Endometrium (tissue), 2 donors: Measurements from ENCODE around the gene SLITRK4.

Source experiments
- FAIRE-seq: peaks from 2 replicates; lab custom pipeline; 2012; peaks lifted over from hg19 to GRCh38; lab: Jason Lieb, UNC
- donor health status: control.
- donor health status: control.

Gene SLITRK4, protein sequence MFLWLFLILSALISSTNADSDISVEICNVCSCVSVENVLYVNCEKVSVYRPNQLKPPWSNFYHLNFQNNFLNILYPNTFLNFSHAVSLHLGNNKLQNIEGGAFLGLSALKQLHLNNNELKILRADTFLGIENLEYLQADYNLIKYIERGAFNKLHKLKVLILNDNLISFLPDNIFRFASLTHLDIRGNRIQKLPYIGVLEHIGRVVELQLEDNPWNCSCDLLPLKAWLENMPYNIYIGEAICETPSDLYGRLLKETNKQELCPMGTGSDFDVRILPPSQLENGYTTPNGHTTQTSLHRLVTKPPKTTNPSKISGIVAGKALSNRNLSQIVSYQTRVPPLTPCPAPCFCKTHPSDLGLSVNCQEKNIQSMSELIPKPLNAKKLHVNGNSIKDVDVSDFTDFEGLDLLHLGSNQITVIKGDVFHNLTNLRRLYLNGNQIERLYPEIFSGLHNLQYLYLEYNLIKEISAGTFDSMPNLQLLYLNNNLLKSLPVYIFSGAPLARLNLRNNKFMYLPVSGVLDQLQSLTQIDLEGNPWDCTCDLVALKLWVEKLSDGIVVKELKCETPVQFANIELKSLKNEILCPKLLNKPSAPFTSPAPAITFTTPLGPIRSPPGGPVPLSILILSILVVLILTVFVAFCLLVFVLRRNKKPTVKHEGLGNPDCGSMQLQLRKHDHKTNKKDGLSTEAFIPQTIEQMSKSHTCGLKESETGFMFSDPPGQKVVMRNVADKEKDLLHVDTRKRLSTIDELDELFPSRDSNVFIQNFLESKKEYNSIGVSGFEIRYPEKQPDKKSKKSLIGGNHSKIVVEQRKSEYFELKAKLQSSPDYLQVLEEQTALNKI

GRCh38 chrX:143635915-143636314, at the start of gene SLITRK4:
Gene SLITRK4, minus strand, starts transcription at chrX:143636101. Its CDS starts 4,993 bp downstream, at chrX:143631108.
- no peak for FAIRE-seq

- FAIRE-seq, result no peak
Measured at GRCh38 chrX:143683486-143683885, 47.6 kb upstream of the SLITRK4 start.

DNA sequence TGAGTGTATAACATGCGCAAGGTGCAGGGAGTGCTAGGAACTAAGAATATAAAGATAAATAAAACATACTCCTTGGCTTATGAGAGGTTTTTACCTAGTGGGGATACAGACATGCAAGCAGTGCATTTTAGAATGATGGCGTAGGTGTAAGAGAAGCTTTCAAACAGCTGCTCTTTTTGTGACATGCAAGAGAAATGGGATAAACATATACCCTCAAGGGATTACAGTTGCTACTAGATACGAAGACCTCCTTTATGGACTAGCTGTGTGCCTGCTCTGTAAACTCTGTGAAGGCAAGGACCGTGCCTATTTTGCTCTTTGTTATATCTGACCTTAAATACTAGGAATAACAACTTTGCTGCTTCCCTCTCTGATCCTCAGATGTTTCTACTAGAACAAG, 39.0 kb upstream of the SLITRK4 start:
- no peak for FAIRE-seq

DNA sequence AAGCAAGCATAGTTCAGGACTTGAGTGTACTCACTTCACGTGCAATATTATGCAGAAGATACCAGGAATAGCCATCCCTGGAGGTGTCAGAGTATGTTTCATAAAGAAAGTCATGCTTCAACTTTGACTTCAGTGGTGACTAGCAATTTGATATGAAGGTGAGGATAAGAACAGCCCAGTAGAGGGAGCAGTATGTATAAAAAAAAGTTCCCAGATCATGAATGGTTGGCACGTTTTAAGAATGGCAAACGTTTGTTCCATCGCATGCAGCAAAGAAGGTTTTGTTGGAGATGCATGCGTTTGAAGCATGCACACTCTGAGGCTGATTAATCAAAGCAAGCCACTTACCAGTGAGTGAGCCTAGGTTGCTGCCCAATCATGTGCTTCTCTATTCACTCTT, 33.5 kb upstream of the SLITRK4 start:
- FAIRE-seq, result no peak

GRCh38 chrX:143664302-143664701, 28.4 kb upstream of the SLITRK4 start:
- FAIRE-seq, result peak; percentile 80

DNA sequence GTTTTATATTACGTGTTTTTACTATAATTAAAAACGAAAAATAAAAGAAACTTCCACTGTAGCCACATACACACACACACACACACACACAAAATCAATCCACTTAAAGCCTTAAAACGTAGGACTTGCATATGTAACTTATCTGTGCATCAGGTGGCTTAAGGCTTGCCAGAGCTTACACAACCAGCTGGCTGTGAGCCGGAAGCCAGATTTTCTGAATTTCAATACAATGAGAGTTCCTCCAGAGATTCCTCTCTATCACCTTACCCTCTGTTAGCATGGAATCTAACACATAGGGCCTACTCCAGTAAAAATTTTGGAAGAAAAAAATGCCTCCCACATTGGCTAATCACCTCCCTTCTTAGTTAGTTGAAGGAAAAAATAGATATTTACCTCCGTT, 27.9 kb upstream of the SLITRK4 start:
- no peak for FAIRE-seq

DNA sequence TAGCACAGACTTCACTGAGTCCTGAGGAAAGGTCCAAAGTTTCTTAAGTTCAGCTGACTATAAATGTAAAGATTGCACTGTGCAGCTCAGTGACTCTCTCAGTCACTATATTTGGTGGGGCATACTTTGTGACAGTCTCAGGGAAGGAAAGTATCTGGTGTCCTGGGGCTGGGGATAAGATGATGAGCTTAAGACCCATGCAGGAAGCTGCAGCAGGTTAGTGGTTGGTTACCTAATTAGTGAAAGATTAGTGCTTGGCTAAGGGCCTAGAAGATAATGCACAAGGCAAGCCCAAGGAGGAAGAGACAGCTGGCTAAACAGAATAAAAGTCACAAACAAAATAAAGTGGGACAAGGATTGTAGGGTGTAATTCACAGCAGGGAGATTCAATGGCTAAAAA, 25.4 kb upstream of the SLITRK4 start:
- FAIRE-seq, result no peak

- no peak for FAIRE-seq
Measured at GRCh38 chrX:143648705-143649104, 12.8 kb upstream of the SLITRK4 start.

DNA sequence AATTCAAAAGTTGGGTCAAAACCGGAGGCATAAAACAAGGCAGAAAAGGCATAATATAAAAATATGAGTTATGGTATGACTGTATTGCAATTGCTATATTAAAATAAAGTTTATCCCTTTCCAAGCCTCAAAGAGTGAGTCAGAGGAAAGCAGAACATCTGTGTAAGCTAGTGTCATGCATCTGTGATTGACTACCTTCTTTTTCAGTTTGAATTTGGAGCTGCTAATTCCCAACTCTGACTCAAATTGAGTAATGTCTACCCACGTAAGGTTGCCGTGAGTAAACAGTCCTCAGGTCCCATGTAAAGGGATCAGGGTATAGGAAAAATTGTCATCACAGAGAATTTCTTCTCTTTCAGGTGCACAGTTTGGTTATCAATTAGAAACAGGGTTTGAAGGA, 6.5 kb upstream of the SLITRK4 start:
- no peak for FAIRE-seq

DNA sequence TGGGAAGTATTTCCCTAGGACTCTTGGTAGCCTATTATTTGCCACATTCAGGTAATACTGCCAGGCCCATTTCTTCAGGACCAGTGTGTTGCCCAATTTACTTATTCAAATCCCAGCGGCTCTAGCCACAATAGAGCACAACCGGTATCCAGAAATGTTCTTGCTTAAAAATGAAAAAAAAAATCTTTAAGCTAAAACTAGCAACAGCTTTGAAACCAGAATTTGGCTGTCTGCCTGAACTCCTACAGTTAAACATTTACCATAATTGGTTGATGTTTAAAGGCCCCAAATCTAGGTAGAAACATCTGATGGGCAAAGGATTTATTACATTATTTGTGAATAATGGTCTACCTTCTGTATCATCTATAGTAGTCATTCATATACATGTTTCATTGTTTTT, 930 bp upstream of the SLITRK4 start:
- FAIRE-seq, result no peak

- FAIRE-seq, result no peak
Measured at GRCh38 chrX:143634663-143635455, 1.0 kb downstream of the SLITRK4 start.

GRCh38 chrX:143634309-143634662, 1.6 kb downstream of the SLITRK4 start:
- FAIRE-seq, result no peak

DNA sequence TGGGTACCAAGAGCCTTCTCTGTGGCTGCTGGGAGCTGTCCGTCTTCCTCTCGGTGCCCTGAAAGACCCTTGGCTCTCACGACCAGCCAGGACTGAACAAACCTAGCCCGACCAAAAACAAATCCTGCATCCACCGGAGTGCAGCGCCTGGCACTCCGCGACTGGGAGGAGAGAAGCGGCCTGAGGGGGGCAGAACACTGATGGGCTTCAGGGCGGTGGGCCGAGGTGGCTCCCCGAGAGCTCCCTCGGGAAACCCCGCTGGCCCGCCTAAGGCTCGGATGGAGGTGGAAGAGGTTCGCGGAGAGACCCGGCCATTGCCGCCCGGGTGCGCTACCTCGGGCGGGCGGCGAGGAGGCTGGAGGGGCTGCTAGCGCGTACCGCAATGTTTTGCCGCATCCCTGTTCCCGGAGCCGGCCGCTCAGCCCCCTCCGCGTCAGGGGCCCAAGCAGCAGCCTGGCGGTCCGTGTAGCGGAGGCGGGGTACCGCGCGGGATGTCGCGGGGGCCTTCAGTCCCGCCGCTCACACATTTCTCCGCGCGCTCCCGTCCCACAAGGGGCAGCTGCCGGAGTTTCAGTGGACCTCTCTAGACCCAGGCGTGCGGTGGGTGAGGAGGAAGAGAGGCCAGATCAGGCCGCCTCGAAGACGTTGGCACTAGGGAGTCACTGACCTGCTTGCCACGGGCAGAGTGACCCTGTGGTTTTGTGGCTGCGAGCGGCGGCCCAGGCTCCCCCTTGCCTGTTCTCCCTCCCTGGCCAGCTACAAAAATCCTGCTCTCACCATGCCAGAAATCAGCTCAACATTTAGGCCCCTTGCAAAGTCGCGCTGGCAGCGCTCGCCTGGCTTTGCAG, 2.2 kb downstream of the SLITRK4 start:
- no peak for FAIRE-seq

DNA sequence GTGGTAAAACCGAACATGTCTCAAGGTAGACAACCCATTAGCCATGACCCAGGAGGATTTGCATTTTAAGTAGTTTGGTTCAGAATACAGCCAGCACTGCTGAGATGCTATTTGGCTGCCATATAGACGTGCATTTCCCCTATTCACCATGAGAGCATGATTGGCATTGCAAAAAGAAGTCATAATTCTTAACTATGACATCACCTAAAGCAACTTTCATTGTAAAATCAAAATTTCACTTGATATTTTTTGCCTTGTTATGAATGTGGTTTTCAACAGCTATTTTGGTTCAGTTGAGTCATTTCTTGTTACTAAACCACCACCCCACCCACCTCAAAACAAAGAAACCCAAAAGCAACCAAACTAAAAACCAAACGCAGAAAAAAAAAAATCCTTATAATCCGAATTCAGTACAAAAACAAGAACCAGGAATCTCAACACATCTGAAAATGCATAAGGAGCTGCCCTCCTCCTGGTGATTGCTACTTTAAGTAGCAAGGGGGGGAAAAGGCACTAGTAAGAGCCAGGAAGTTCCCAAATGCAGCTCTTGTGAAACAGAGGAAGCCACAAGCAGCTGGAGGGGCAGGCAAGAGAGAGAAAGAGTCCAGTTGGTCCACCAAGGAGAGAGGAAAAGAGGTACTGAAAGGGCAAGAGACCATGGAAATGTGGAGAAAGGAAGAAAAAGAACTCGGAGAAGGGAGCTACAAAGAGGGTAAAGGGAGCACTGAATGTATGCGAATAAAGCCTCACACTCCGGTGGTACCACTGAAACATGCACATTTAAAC, 3.1 kb downstream of the SLITRK4 start:
- FAIRE-seq, result no peak

- no peak for FAIRE-seq
Measured at GRCh38 chrX:143623657-143624056, 12.2 kb downstream of the SLITRK4 start.

DNA sequence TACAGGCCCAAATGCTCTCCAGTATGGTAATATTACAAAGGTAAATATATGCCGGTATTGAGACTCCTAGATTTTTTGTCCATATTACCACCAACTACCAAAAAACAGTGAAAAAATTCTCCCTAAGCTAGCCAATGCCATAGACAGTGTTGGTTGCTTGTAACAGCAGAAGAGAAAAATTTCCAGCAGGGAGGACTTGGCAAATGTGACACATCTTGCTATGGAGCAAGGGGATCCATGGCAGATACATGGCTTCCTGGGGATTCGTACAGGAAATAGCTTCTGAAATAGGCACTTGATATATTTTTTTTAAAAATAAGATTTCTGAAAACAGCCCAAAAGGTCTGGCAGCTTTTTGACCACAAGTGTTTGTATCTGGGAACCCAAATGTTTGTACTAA, 14.6 kb downstream of the SLITRK4 start:
- FAIRE-seq, result no peak

DNA sequence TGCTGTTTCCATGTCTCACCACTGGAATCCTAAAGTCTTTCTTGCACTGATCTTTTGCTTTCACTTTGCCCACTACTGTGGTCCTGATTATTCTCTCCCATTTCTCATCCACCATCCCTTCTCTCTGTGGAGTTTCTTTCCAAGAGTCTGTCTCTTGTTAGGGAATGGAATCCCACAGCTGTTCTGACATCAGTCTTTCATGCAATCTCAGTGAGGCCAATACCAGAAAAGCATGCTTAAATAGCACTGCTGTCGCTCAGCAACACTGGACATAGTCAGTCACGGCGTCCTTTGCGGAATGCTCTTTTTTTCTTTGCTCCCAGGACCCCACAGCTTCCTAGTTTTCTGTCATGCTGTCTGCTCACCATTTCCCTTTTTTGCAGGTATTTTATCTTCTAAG, 20.1 kb downstream of the SLITRK4 start:
- no peak for FAIRE-seq

DNA sequence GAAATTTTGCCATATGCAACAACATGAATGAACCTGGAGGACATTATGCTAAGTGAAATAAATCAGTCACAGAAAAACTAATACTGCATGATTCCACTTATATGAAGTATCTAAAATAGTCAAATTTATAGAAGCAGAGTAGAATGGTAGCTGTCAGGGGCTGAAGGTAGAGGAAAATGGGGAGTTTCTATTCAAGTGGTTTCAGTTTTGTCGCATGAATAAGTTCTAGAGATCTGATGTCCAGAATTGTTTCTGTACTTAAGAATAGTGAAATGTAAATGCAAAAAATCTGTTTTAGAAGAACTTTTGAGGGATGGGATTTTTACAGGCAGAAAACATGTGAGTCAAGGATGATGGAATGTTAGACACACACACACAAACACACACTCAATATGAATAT, 34.1 kb downstream of the SLITRK4 start:
- no peak for FAIRE-seq

DNA sequence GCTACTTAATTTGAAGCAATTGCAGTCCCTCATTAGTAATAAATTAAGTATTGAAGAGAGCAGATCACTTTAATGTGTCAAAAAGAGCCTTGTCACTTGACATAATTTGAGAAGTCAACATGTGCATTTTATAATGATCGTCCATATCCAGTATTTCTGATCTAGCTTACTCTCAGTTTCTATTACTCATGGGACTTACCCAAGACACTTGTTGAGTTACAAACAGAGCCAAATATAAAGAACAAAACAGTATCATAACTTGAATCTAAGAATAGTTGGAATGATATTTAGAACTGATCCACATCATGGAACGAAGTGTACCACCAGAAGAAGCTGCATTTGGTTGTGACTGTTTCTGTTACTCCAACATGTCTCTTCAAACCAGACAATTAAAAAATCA, 54.7 kb downstream of the SLITRK4 start:
- FAIRE-seq, result no peak

GRCh38 chrX:143580266-143580665, 55.6 kb downstream of the SLITRK4 start:
- FAIRE-seq, result no peak
